ENCODE measurements around the gene MYH10.

DNA sequence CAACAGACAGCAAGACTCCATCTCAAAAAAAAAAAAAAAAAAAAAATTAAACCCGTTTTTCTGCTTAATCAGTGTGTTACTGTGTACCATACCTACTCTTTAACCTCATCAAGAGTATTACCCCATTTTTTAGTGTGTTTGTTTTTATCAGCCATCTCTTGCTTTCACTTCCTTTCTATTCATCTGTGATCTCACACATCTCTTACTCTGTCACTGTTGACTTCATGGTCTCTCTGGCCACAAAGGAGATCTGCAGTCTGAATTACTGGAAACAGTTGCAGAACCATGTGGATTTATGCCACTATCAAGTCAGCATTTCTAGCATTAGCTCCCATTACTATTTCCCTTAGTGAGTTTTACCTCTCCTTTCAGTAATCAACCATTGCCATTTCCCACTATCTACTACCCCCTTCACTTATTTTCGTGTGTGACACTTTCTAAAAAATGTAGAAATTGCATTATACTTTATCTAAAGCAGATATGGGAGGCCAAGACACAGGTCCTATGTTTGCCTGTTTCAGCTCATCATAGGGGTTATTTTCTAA lies 174.8 kb downstream of the MYH10 start:
- TF ChIP-seq TCF4 (CRISPR knock-in tag; IDR thresholded peaks at IDR 0.05; ENCODE audit: borderline replicate concordance): no peak
- no peak for TF ChIP-seq PATZ1 (CRISPR knock-in tag; IDR thresholded peaks at IDR 0.05; ENCODE audit: borderline replicate concordance)
- TF ChIP-seq ISL1 (CRISPR knock-in tag; IDR thresholded peaks at IDR 0.05): no peak
- no peak for TF ChIP-seq ZFP30 (CRISPR knock-in tag; IDR thresholded peaks at IDR 0.05)
- TF ChIP-seq, protein P1, sequence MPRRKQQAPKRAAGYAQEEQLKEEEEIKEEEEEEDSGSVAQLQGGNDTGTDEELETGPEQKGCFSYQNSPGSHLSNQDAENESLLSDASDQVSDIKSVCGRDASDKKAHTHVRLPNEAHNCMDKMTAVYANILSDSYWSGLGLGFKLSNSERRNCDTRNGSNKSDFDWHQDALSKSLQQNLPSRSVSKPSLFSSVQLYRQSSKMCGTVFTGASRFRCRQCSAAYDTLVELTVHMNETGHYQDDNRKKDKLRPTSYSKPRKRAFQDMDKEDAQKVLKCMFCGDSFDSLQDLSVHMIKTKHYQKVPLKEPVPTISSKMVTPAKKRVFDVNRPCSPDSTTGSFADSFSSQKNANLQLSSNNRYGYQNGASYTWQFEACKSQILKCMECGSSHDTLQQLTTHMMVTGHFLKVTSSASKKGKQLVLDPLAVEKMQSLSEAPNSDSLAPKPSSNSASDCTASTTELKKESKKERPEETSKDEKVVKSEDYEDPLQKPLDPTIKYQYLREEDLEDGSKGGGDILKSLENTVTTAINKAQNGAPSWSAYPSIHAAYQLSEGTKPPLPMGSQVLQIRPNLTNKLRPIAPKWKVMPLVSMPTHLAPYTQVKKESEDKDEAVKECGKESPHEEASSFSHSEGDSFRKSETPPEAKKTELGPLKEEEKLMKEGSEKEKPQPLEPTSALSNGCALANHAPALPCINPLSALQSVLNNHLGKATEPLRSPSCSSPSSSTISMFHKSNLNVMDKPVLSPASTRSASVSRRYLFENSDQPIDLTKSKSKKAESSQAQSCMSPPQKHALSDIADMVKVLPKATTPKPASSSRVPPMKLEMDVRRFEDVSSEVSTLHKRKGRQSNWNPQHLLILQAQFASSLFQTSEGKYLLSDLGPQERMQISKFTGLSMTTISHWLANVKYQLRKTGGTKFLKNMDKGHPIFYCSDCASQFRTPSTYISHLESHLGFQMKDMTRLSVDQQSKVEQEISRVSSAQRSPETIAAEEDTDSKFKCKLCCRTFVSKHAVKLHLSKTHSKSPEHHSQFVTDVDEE (CRISPR knock-in tag; IDR thresholded peaks at IDR 0.05): no peak
- TF ChIP-seq PPARA (CRISPR knock-in tag; IDR thresholded peaks at IDR 0.05; ENCODE audit: borderline replicate concordance): no peak
- no peak for TF ChIP-seq ZNF70 (CRISPR knock-in tag; IDR thresholded peaks at IDR 0.05)
- TF ChIP-seq CREB5 (CRISPR knock-in tag; IDR thresholded peaks at IDR 0.05; ENCODE audit: low read depth): no peak
- TF ChIP-seq POU6F1 (CRISPR knock-in tag; IDR thresholded peaks at IDR 0.05; ENCODE audit: borderline replicate concordance, low read depth): no peak
- TF ChIP-seq ZFP3 (CRISPR knock-in tag; IDR thresholded peaks at IDR 0.05): no peak
- TF ChIP-seq ARNTL (CRISPR knock-in tag; IDR thresholded peaks at IDR 0.05; ENCODE audit: borderline replicate concordance, low read depth): no peak
